ENCODE measurements around the gene RUFY3.
"Not testable (repeated sequence)": the region's sequence is repeated elsewhere in the genome, so short reads cannot be mapped to it uniquely, and the experiment has no call there.

RUFY3 gene

GRCh38 chr4:70721747-70722146 lies at the start of gene RUFY3:
TSS of gene RUFY3 (plus strand) at chr4:70721964. CDS start at chr4:70722574, 610 bp downstream.
- DNase-seq: peak; percentile 98

GRCh38 chr4:70674191-70674590 lies 47.6 kb upstream of the RUFY3 start:
- DNase-seq: no peak

- DNase-seq: no peak
These were observed 47.0 kb upstream of the RUFY3 start for GRCh38 chr4:70674731-70675130.

GRCh38 chr4:70676554-70677090 lies 45.1 kb upstream of the RUFY3 start:
- no peak for DNase-seq

GRCh38 chr4:70678383-70678999 lies 43.3 kb upstream of the RUFY3 start:
- DNase-seq: no peak

- DNase-seq: no peak
These were observed 40.8 kb upstream of the RUFY3 start for GRCh38 chr4:70680934-70681333.

GRCh38 chr4:70681704-70682103 lies 40.1 kb upstream of the RUFY3 start:
- DNase-seq: no peak

- DNase-seq: not testable (repeated sequence)
These were observed 39.6 kb upstream of the RUFY3 start for GRCh38 chr4:70682142-70682541.

GRCh38 chr4:70687392-70687791 lies 34.4 kb upstream of the RUFY3 start:
- DNase-seq: peak; percentile 60

- peak; percentile 100 for DNase-seq
These were observed 33.7 kb upstream of the RUFY3 start, which contains the start of gene UTP3 for GRCh38 chr4:70687821-70688794. TSS of gene UTP3 (plus strand) at chr4:70688532. CDS start at chr4:70688678, 146 bp downstream.

- DNase-seq: no peak
These were observed 33.0 kb upstream of the RUFY3 start for GRCh38 chr4:70688795-70689231.

- no peak for DNase-seq
These were observed 30.1 kb upstream of the RUFY3 start for GRCh38 chr4:70691661-70692060.

GRCh38 chr4:70694633-70695032 lies 27.1 kb upstream of the RUFY3 start:
- DNase-seq: not testable (repeated sequence)

- not testable (repeated sequence) for DNase-seq
These were observed 23.3 kb upstream of the RUFY3 start for GRCh38 chr4:70698435-70698834.

- no peak for DNase-seq
These were observed 21.1 kb upstream of the RUFY3 start for GRCh38 chr4:70700712-70701111.

GRCh38 chr4:70701271-70701670 lies 20.5 kb upstream of the RUFY3 start:
- DNase-seq: no peak

- DNase-seq: not testable (repeated sequence)
These were observed 19.2 kb upstream of the RUFY3 start for GRCh38 chr4:70702592-70702991.

- DNase-seq: peak; percentile 90
These were observed 18.0 kb upstream of the RUFY3 start for GRCh38 chr4:70703619-70704214.

GRCh38 chr4:70704215-70704930 lies 17.4 kb upstream of the RUFY3 start:
- DNase-seq: peak; percentile 91

GRCh38 chr4:70704931-70705182 lies 16.9 kb upstream of the RUFY3 start:
- DNase-seq: no peak

GRCh38 chr4:70705183-70706043 lies 16.4 kb upstream of the RUFY3 start:
- DNase-seq: peak; percentile 87

GRCh38 chr4:70706044-70706461 lies 15.7 kb upstream of the RUFY3 start:
- DNase-seq: no peak
